GM18909 (cell line): ENCODE data around the gene TNFAIP8L3.

Experiments used
- ATAC-seq: cut with Tn5 transposase; IDR thresholded peaks from one replicate; pipeline ENCODE4 v1.9.1; 2021; ENCODE audit warnings: mild to moderate bottlenecking; ENCODE audit not compliant: unreplicated experiment, poor library complexity

The TNFAIP8L3 gene

DNA sequence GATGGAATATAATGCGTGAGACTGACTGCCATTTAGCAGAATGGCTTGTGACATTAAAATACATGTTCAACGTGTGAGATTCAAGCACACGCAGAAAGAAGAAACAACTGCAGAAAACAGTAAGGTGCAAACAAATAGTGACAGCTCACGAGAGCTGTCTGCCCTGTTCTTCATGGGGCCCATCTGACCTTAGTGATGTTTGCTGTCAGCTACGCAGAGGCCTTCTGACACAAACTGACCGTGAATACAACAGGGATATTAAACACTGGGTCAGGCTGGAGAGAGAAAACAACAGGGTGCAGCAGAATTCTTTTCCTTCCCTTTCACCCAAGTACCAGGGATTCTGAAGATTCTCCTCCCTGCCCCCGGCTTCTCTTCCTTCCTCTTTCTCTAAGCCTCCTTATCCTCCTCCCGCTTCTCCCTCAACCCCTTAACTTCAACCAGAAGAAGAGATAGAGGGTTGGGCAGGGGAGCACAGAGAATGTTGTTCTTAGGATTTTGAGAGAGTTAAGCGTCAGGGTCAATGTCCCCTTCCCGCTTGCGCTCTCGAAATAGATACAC, 2.1 kb downstream of the TNFAIP8L3 start:
- ATAC-seq = no peak

- no peak for ATAC-seq
Measured at GRCh38 chr15:51090753-51091152, 4.0 kb downstream of the TNFAIP8L3 start.

- ATAC-seq = no peak
Measured at GRCh38 chr15:51089699-51090453, 4.8 kb downstream of the TNFAIP8L3 start.

- ATAC-seq = no peak
Measured at GRCh38 chr15:51089041-51089440, 5.7 kb downstream of the TNFAIP8L3 start.

DNA sequence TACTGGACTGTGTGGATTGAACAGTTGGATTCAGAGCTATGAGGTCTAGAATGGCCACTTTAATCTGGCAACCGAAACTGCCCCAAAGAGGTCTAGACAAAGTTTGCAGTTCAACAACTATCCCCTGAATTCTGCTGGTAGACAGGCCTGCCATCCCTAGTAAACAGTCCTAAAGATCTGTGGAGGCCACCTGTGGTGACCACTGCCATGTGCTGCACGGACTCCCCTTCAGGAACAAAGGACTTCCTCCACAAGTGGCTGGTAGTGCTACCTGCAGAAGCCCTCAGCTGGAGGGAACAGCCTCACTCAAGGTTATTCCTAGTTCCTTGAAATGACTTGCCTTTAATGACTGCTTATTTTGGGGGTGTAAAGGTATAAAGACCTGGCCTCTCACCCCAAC, 6.1 kb downstream of the TNFAIP8L3 start:
- no peak for ATAC-seq

DNA sequence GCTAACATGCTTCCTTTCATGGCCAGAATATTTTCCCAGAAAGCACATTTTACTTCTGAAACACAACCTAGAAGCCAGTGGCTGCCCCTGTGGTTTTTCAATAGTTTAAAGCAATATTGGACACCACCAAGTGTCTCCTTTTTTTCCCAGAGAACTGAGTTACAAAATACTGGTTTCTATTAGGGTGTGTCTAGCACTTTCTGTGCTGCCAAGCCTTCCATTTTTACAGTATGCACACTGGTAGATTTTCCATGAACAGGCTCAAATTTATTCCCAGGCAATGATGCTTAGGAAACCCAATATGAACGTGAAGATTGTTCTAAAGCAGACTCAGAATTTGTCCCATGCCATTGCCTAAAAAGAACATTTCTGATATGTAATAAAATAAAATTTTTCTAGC, 7.2 kb downstream of the TNFAIP8L3 start:
- ATAC-seq = no peak

DNA sequence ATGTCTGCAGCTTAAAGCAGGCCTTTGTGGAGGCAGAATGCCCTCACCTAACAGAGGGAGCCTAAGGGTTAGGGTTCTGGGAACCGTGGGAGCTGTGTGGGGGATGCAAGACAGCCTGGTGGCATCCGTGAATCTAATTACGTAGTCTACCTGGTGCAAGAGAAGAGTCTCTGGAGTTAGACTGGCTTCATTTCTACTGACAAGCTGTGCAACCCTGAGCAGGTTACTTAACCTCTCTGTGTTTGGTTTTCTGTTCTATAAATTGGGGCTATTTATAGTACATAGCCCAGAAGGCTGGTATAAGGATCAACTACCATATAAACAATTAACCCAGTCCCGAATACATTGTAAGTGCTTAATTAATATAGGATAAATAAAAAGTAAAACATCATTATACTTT, 8.3 kb downstream of the TNFAIP8L3 start:
- no peak for ATAC-seq

GRCh38 chr15:51085764-51086163, 8.9 kb downstream of the TNFAIP8L3 start:
- ATAC-seq = no peak

DNA sequence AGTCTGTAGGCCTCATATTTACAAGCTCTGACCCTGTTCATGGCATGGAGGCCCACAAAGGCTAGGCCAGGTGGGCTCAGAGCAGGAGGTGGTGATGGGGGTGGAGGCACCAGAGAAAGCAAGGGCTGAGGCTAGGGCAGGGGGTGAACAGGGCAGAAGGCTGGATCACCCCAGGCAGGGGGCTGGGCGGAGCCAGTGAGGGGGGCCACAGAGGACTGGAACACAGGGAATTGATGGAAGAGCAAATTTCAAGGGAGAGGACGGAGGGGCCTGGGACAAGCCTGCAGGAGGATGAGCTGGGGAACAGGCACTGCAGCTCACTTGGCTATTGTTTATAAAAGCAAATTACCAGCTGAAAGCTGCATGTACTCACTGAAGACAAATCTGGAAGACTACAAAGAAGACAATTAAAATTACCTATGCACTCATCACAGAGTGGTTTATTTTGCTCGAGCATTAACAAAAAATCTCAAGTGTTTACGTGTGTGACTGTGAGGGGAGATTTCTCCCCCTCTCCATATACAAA, 11.0 kb downstream of the TNFAIP8L3 start:
- ATAC-seq = no peak

DNA sequence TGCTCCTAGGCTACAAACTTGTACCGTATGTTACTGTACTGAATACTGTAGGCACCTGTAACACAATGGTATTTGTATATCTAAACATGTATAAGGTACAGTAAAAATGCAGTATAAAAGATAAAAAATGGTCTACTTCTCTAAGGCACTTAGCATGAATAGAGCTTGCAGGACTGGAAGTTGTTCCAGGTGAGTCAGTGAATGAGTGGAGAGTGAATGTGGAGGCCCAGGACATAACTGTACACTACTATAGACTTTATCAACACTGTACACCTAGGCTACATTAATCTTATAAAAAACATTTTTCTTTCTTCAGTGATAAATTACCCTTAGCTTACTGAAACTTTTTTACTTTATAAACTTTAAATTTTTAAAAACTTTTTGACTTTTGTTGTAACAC, 12.5 kb downstream of the TNFAIP8L3 start:
- no peak for ATAC-seq

DNA sequence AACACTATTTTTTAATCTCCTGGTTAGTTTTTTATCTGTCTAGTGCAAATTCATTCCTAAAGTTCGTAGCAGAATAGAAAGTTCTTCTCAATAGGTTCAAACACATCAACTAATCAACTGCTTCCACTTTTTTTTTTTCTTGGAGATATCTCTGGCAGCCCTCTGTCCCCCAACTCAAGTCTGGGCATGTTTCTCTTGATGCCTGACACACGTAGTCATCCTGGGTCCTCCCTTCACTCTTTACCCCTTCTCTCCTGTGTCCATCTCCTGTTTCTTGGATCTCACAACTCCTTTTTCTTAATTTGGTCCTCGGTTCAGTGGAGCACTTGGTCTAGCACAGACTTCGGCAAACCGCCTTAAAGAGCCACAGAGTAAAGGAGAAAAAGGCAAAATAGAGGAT, 14.4 kb downstream of the TNFAIP8L3 start:
- ATAC-seq = no peak

DNA sequence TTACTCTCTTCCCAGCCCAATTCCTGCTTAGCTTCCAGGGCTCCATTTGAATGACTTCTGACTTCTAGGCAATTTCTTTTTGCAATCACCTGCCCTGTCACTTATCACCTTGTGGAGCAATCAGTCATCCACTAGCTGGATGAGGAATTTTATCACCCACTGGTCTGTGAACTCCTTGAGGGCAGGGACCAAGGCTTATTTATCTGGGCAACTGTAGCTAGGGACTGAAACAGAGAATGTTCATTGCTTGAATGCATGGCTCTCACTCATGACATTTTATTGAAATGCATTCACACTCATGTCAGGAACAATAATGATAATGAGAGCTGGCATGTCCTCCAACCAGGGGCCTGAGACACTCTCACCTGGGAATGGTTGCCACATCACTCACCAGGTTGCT, 15.5 kb downstream of the TNFAIP8L3 start:
- ATAC-seq = no peak

- ATAC-seq = peak; percentile 73
Measured at GRCh38 chr15:51077221-51078153, 17.2 kb downstream of the TNFAIP8L3 start.

DNA sequence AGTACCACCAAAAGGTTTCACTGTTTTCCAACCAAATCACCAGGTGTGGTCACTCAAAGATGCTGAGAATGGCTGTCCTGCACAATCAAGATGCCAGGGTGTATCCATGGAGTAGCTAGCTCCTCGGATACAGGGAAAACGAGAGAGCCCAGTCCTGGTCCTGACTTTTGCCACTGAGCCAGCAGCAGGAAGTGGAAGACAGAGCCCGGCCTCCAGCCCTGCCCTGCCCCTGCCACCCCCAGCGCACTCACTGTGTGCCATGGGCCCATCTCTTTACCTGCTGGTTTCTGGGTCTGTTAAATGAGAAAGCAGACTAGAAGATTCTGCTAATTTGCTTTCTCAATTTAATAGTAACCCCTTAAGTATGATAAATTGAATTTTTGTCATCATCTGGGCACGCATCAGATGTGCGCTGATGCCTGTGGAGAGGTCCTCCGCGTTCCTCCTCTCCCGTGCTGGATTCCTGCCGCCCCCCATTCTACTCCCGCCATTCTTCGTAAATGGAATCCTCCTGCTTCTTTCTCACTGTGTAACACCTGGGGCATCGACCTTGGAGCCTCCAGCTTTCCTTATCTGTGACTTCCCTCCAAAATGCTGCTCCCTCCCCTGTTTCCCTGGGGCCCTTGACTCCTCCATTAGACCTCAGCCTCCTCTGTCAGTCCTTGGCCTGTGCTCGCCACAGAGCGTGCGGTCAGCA, 18.0 kb downstream of the TNFAIP8L3 start:
- ATAC-seq = no peak

- no peak for ATAC-seq
Measured at GRCh38 chr15:51075826-51076523, 18.7 kb downstream of the TNFAIP8L3 start.

DNA sequence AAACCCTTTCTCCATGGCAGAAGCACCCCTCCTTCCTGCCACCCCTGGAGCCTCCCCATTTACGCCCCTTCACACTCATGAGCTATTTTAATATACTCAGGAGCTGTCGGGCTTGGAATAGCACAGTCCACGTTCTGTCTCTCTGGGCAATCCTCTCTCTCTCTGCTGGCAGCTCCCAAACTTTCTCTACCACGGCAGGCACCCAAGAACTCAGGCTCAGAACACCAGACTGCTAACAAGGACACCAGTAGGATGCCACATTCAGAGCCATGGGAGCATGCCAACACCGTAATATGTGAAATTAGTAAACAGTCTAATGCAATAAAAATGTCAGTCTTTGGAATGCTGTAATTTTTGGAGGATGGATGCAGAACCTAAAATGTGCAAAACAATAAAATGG, 19.3 kb downstream of the TNFAIP8L3 start:
- ATAC-seq = no peak

DNA sequence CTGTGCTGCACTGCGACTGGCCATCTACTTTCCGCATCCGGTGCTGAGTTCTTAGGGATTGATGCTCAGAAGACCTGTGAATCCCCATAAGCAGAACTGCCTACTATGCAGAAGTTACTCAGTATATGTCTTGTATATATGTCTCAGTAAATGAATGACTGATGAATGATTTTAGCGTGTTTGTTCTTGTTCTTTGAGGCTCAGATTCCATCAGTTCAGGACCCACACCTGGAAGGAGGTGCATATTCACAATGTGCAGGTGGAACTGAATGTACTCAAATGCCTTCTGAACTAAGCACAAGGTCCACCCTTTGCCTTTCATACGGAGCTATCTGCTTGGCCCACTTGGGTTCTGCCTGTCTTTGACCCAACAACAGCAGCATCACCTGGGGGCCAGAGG, 19.8 kb downstream of the TNFAIP8L3 start:
- ATAC-seq = no peak

DNA sequence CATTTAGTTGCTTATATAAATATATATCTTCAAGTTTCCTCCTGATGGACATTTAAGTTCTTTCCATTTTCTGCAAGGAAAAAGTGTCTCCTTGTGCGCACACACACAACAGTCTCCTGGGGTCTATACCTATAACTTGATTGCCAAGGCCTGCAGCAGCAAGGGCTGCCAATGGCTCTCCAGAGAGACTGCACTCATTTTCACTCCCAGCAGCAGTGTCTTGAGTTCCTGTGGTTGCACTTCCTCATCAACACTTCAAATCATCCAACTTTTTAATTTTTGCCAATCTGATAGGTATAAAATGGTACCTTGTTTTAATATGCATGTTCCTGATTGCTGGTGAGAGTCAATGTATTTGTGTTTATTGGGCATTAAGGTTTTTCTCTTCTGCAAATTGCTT, 23.1 kb downstream of the TNFAIP8L3 start:
- no peak for ATAC-seq

DNA sequence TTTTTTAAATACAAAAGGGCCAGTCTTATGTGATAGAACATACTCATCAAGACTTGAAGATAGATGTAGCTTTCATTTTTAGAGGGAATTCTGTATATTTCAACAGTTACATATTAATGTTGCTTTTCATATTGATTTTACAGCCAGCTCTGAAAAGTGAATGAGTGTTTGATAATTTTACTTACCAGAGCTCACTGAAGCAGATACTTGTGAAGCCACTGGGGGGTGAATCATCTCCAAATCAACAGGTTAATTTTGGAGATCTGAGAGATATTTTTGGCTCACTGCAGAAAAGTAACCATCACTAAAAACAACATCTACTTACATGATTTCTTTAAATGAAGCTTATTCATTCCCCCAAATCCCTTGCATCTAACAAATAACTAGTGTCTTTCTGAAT, 24.7 kb downstream of the TNFAIP8L3 start:
- ATAC-seq = no peak

GRCh38 chr15:51067510-51067909, 27.2 kb downstream of the TNFAIP8L3 start:
- no peak for ATAC-seq
